GM20000 (cell line): Measurements from ENCODE around the gene SRCIN1.

Source experiments
- DNase-seq: peaks from one replicate; pipeline ENCODE4 v3.0.0; 2012; ENCODE audit warnings: low spot score
- TF ChIP-seq, protein P1 (sequence below): IDR thresholded peaks from 2 replicates; pipeline ENCODE4 v1.5.1; 2012; ENCODE audit warnings: mild to moderate bottlenecking, control low read depth; ENCODE audit errors: extremely low read depth, missing control alignments

The SRCIN1 gene

DNA sequence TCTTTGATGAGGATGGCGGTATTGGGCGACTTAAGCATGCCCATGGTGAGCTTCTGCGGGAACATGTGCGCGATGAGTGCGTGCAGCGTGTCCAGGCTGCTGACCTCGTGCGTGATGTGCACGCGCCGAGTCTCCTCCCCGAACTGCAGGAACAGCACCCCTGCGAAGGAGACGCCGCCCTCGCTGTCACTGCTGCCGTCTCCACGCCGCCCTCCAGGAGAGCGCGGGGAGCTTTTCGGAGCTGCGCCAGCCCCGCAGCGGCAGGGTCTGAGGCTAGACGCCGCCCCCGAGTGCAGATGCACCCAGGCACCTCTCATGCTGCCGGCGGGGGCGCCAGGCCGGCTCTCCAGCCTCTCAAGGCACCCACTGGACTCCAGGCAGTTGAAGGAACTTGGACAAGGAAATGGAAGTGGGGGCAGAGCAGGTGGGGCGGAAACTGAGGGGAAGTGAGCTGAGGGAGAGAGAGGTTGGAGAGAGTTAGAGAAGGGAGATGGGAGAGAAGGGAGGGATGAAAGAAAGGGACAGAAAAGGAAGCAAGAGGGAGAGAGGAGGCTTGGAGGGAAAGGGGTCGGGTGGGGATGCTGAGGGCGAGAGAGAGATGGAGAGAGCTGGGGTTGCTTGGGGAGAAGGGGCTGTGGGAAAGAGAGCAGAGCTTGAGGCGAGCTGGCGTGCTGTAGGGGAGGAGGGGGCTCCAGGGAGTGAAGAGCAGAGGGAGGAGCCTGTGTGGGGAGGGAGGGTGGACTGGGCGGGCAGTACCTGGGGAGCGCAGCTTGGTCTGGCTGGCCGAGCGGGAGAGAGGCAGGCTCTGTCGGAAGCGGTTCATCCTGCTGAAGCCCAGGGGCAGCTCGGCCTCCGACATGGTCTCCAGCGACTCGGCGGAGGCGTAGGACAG is 42.1 kb downstream of the SRCIN1 start:
- TF ChIP-seq, protein P1, sequence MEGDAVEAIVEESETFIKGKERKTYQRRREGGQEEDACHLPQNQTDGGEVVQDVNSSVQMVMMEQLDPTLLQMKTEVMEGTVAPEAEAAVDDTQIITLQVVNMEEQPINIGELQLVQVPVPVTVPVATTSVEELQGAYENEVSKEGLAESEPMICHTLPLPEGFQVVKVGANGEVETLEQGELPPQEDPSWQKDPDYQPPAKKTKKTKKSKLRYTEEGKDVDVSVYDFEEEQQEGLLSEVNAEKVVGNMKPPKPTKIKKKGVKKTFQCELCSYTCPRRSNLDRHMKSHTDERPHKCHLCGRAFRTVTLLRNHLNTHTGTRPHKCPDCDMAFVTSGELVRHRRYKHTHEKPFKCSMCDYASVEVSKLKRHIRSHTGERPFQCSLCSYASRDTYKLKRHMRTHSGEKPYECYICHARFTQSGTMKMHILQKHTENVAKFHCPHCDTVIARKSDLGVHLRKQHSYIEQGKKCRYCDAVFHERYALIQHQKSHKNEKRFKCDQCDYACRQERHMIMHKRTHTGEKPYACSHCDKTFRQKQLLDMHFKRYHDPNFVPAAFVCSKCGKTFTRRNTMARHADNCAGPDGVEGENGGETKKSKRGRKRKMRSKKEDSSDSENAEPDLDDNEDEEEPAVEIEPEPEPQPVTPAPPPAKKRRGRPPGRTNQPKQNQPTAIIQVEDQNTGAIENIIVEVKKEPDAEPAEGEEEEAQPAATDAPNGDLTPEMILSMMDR, result no peak

GRCh38 chr17:38562903-38563302 is 42.8 kb downstream of the SRCIN1 start:
- TF ChIP-seq, protein P1, result no peak
- no peak for DNase-seq

More for the DNA sequence above, 42.1 kb downstream of the SRCIN1 start:
- DNase-seq, result no peak

GRCh38 chr17:38562215-38562569 is 43.6 kb downstream of the SRCIN1 start:
- no peak for DNase-seq
- TF ChIP-seq, protein P1, result no peak

DNA sequence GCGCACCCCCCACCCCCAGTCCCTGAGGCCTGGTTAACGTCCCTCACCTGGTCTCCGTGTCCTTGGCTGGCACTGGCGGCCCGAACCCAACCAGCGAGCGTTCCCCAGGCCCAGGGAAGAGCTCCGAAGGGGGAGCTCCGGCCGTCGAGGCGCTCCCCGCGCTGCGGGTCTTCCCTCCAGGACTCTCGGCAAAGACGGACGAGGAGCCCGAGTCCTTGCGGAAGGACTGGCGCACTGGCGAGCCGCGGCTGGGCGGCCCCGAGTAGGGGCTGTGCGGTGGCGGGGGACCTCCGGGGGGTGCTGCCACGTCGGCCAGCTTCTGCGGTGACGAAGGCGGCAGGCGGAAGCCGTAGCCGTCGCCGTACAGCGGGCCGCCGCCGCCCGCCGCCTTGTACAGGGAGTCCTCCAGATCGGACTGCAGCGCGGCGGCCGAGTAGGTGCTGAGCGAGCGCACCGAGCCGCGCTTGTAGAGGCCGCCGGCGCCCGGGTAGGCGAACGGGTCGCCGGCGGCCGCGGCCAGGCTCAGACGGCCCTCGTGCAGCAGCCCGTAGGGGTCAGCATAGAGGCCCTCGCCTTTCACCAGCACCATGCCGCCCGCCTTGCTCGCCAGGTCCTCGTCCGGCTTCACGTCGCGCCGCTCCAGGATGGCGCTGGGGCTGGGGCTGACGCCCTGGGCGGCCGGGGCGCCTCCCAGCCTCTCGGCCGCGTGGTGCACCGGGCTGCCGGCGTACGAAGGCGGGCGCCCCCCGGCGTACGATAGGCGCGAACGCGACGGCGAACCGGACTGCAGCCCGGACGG is 44.1 kb downstream of the SRCIN1 start:
- no peak for DNase-seq
- TF ChIP-seq, protein P1, result no peak

DNA sequence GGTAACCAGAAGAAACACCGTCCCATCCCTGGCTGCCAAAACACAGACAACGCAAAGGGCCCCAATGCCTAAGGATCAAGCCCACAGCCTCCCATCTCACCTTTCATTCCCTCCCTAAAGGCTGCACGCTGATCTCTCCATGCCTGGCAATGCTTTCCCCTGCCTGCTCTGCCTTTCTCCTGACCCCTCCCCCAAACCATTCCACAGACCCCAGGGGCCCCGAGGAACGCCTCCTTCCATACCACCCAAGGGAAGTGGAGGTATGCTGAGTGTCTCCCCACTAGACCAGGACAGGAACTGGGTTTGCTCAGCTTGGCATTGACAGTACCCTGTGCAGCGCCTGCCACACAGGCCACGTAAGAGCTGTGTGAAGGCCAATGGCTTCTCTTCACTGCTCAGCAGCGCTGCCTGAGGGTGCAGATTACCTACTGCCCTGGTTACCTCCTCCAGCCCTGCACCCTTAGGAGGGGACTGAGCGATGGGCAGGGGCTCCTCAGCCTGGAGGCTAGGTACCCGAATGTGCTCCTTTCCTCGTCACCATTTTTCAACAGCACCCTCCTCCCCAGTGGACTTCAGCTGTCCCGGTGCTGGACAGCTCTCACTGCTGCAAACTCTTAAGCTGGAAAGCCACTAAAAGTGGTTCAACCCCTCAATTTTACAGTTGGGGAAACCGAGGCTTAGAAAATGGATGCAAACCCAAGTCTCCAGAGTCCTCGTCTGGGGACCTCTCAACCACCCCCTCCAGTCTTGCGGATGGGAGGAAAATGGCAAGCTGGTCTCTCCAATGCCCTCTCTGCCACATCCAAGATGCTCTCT is 45.0 kb downstream of the SRCIN1 start:
- no peak for DNase-seq
- TF ChIP-seq, protein P1, result no peak

GRCh38 chr17:38559880-38560230 is 45.9 kb downstream of the SRCIN1 start:
- TF ChIP-seq, protein P1, result no peak
- DNase-seq, result no peak
